ENCODE data around the gene OR5V1. TPM values are rescaled to one million over a fixed set of nuclear protein-coding genes. Genes with fewer than 3 reads are reported as not detected.

Gene OR5V1
- total RNA-seq: not detected

GRCh38 chr6:29368765-29369164 is at the start of gene OR5V1:
OR5V1 (minus strand) TSS chr6:29368865; CDS start chr6:29356195, 12,670 bp downstream.
- no peaks in the 10 kb centered on the region for H3K4me1 ChIP-seq
- no peaks in the 10 kb centered on the region for H3K27me3 ChIP-seq
- no peaks in the 10 kb centered on the region for H3K36me3 ChIP-seq
- ATAC-seq: no peak
- in situ Hi-C loops (cut with MboI; ENCODE audit: low sequenced_read_pairs in 4 of 4) (no loop called here), intact Hi-C loops (cut with DNase I; ENCODE audit: low total_unique reads) (no loop called here)
- H3K9me3 ChIP-seq: no peaks in the 10 kb centered on the region
- no peak within 1 kb of the TSS for H3K4me3 ChIP-seq
- TF ChIP-seq POLR2A (IDR thresholded peaks at IDR 0.05) (no peak), CTCF (IDR thresholded peaks at IDR 0.05 in 4 of 5, conservative IDR thresholded peaks at IDR 0.05 in 1 of 5) (no peak)
- no peak within 1 kb of the TSS for H3K27ac ChIP-seq
- no peak for DNase-seq

DNA sequence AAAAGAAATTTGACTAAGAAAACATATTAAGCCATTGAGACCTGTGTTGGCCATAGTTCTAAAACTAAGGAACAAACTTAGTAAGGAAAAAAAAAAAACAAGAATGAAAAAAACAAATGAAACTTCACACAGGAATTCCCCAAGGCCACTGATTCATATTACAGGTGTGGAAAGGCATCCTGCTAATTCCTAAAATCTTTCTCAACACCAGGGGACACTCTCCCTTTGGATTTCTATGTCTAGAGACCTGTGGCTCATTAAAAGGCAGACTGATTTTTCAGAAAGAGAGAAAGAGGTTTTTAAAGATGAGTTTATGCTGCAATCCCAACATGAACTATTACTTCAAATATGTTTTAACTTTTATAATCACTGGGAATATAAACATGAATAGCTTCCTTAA is 45.9 kb upstream of the OR5V1 start, which contains the start of gene OR12D1:
OR12D1 (plus strand) TSS at position 341 of the 400 bp plus-strand sequence.
- Histone ChIP-seq H3K4me1 (no peaks in the 10 kb centered on the region), H3K9me3 (no peaks in the 10 kb centered on the region), H3K4me3 (no peak within 1 kb of the TSS), H3K27me3 (no peaks in the 10 kb centered on the region), H3K36me3 (no peaks in the 10 kb centered on the region), H3K27ac (no peak within 1 kb of the TSS)
- in situ Hi-C loops (cut with MboI; ENCODE audit: low sequenced_read_pairs in 4 of 4) (no loop called here), intact Hi-C loops (cut with DNase I; ENCODE audit: low total_unique reads) (no loop called here)
- DNase-seq (no peak), ATAC-seq (no peak)
- no peak for TF ChIP-seq CTCF (IDR thresholded peaks at IDR 0.05 in 4 of 5, conservative IDR thresholded peaks at IDR 0.05 in 1 of 5)

- intact Hi-C loops (cut with DNase I; ENCODE audit: low total_unique reads) (no loop called here), in situ Hi-C loops (cut with MboI; ENCODE audit: low sequenced_read_pairs in 4 of 4) (no loop called here)
- TF ChIP-seq POLR2A (IDR thresholded peaks at IDR 0.05) (no peak), CTCF (IDR thresholded peaks at IDR 0.05 in 4 of 5, conservative IDR thresholded peaks at IDR 0.05 in 1 of 5) (no peak)
- DNase-seq: no peak
- Histone ChIP-seq H3K36me3 (no peaks in the 10 kb centered on the region), H3K9me3 (no peaks in the 10 kb centered on the region), H3K4me3 (no peak overlapping the region), H3K4me1 (no peaks in the 10 kb centered on the region), H3K27me3 (no peaks in the 10 kb centered on the region), H3K27ac (no peak overlapping the region)
- ATAC-seq: no peak
Observed at GRCh38 chr6:29403801-29404200, 35.1 kb upstream of the OR5V1 start.

DNA sequence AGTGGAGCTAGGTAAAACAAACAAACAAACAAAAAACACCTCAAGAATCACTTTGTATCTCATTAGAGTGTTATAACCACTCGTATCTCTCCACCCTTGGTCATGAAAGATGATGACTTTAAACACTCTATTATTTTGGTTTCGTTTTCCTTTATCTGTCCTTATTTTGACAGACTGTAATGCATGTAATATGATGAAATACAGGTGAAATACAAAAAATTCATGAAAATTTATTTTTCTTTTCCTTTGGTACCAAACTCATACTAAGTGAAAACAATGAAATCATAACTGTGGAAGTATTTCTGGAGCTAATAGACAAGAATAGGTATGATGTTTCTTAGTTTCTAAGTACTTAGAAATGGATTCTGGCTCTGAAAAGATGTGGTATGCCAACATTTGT is 30.9 kb upstream of the OR5V1 start:
- in situ Hi-C loops (cut with MboI; ENCODE audit: low sequenced_read_pairs in 4 of 4) (no loop called here), intact Hi-C loops (cut with DNase I; ENCODE audit: low total_unique reads) (no loop called here)
- Histone ChIP-seq H3K4me1 (no peaks in the 10 kb centered on the region), H3K27me3 (no peaks in the 10 kb centered on the region), H3K36me3 (no peaks in the 10 kb centered on the region), H3K4me3 (no peak overlapping the region), H3K9me3 (no peaks in the 10 kb centered on the region), H3K27ac (no peak overlapping the region)
- ATAC-seq (no peak), DNase-seq (no peak)
- TF ChIP-seq CTCF (IDR thresholded peaks at IDR 0.05 in 4 of 5, conservative IDR thresholded peaks at IDR 0.05 in 1 of 5): no peak
- TF ChIP-seq POLR2A (IDR thresholded peaks at IDR 0.05): no peak

- DNase-seq: no peak
- no peak for ATAC-seq
- Histone ChIP-seq H3K27me3 (no peaks in the 10 kb centered on the region), H3K4me1 (no peaks in the 10 kb centered on the region), H3K4me3 (no peak within 1 kb of the TSS), H3K27ac (no peak within 1 kb of the TSS), H3K36me3 (no peaks in the 10 kb centered on the region), H3K9me3 (no peaks in the 10 kb centered on the region)
- intact Hi-C loops (cut with DNase I; ENCODE audit: low total_unique reads): no loop called here
- in situ Hi-C loops (cut with MboI; ENCODE audit: low sequenced_read_pairs in 4 of 4): no loop called here
- TF ChIP-seq POLR2A (IDR thresholded peaks at IDR 0.05): no peak
- no peak for TF ChIP-seq CTCF (IDR thresholded peaks at IDR 0.05 in 4 of 5, conservative IDR thresholded peaks at IDR 0.05 in 1 of 5)
Observed at GRCh38 chr6:29395331-29395730, 26.7 kb upstream of the OR5V1 start, which contains the start of gene OR12D2. OR12D2 (plus strand) TSS chr6:29395631; CDS start chr6:29396700, 1,069 bp downstream.

All from gastrocnemius medialis (tissue), 4 donors.